MV-4-11 (cell line): ENCODE data around the gene BCL2L13.

Source experiments
- DNase-seq: peaks from one replicate; lab custom pipeline; 2025; lab: John Stamatoyannopoulos, UW

Gene BCL2L13

GRCh38 chr22:17726928-17727897, 88.7 kb downstream of the BCL2L13 start:
- peak; percentile 77 for DNase-seq

DNA sequence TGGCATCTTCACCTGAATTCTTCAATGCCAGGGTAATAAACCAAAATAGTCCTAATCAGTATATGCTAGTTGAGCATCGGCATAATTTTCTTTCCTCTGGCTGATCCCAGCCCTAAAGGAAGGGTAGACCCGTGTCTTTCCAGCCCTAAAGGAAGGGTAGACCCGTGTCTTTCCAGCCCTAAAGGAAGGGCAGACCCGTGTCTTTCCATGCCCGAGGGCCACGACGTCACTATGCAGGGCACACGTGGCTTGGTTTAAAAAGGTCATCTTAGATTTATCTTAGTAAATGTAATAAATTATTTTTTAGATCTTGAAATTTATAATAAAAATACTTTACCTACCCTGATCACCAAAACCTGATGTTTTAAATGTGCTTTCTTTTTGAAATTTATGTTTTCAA, 90.2 kb downstream of the BCL2L13 start:
- no peak for DNase-seq

DNA sequence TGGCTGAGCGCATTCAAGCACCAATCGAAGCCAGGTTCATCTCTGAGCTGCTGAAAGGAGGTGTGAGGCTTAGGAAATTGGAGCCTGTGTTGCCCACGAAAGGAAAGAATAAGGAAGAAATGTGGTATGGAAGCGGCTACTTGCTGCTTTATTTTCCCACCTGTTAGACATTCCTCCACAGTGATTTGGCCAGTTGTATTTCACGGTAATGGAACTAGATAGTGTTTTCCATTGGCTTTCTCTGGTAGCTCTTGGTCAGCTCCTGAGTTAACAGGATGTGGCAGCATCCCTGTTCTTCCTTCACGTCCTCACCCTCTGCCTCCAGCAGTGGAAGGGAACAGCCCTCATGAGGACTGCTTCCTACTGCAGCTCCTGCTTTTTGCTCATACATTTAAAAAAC, 91.0 kb downstream of the BCL2L13 start:
- no peak for DNase-seq

DNA sequence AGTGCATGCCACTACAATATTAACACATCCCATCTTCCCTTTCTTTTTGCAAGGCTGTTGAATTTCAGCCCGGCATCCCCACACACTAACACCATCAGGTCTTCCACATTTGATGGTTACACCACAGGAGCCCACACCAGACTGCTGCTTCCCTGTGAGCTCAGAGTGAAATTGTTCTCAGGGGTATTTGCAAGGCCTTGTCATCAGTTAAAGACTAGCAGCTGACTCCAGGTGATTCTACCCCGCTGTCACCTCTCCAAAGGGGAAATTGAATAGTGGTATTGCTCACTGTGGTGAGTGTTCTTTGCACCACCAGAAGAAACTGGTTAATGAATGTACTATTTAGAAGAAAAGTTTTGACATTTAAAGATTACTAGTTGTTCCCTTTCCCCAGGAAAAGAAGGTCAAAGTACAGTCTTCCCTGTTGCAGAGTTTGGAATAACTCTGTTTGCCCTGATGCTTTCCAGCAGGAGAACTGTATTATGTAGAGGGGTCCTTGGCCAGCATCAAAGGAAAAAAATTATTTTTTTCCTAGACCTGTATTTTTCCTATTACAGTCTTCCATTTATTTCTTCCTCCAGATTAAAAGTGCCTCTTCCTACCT, 93.8 kb downstream of the BCL2L13 start:
- no peak for DNase-seq

DNA sequence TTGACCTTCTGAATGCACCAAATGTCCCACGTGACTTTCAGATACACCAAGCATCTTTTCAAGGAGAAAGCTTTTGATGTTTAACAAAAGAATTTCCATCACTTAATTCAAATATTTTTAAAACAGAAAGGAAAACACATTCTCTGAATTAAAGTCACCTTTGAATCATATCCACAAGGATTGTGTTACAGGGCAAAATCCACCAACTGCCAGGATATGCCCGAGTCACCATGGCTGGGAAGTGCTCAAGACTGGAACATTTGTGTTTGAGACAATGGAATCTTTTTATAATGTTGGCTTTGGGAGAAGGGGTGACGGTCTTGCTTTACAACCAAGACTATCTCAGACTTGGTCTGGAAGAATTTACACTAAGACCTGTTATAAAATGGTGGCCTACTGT, 94.9 kb downstream of the BCL2L13 start:
- no peak for DNase-seq

DNA sequence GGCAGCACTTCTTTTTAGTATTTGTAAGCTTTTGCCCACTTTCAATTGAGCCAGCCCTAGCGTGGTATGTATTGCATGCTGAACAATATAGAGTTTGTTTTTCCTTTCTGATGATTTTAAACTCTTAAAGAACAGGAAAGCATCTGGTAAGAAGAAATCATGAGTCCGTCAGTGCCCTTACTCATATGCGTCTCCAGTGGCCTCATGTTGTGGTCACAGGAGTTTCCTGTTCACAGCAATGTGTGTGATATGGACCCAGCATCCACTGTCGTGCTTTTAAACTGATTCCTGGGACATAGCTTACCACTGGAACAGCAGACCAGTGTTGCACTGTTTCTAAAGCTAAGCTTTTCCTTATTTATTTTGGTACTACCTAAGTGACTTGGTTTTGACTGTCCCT, 95.6 kb downstream of the BCL2L13 start:
- peak; percentile 47 for DNase-seq

- no peak for DNase-seq
These were observed 100.0 kb downstream of the BCL2L13 start for GRCh38 chr22:17738386-17739128.

- no peak for DNase-seq
These were observed 100.8 kb downstream of the BCL2L13 start for GRCh38 chr22:17739196-17739975.

DNA sequence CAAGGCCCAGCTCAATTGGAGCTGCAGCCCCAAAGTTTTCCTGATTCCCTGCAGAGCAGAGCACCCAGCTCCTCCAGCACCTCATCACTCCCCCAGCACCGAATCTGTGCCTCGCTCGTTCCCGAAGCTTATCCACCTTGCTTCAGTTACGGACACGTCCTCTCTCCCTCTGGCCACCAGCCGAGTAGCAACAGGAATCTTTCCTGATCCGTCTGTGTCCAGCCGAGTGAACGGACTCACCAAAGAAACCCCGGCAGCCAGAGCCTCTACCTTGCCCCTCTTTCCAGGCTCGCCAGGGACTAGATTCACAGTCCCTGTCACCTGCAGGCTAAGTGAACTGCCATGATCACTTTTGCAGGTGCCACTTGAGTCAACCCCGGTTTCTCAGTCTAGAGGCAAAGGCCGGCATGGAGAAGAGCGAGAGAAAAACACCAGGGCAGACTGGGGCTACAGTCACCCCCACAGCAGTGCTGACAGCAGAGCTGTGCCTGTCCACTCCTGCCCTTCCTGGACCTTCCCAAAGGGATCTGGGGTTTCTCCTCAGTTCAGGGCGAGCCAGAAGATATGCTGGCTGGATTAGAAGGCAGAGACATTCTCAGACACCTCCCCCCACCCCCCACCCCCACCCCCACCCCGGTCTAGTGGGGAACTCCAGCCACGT, 103.4 kb downstream of the BCL2L13 start:
- no peak for DNase-seq

GRCh38 chr22:17742527-17742902, 104.0 kb downstream of the BCL2L13 start:
- DNase-seq = no peak

- no peak for DNase-seq
These were observed 105.3 kb downstream of the BCL2L13 start for GRCh38 chr22:17743661-17744411.

DNA sequence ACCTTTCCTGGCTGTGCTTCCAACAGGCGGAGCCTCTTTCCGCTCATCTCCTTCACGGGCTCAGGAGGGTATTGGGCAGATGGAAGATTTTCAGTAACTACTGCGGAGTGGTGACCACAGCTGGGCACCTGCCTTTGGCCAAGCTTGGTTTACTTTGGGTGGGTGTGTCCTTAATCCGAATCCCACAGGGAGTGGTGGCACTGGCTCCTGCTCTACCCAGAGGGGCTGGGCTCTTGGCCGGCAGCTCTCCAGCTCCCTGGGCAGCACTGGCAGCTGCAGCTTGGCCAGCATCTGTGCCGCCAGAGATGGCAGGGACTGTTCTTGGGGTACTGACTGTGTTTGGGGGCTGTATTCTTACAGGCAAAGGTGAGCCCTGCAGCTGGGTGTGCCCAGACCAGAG, 105.9 kb downstream of the BCL2L13 start:
- DNase-seq = no peak

- DNase-seq = no peak
These were observed 108.4 kb downstream of the BCL2L13 start for GRCh38 chr22:17746916-17747315.

DNA sequence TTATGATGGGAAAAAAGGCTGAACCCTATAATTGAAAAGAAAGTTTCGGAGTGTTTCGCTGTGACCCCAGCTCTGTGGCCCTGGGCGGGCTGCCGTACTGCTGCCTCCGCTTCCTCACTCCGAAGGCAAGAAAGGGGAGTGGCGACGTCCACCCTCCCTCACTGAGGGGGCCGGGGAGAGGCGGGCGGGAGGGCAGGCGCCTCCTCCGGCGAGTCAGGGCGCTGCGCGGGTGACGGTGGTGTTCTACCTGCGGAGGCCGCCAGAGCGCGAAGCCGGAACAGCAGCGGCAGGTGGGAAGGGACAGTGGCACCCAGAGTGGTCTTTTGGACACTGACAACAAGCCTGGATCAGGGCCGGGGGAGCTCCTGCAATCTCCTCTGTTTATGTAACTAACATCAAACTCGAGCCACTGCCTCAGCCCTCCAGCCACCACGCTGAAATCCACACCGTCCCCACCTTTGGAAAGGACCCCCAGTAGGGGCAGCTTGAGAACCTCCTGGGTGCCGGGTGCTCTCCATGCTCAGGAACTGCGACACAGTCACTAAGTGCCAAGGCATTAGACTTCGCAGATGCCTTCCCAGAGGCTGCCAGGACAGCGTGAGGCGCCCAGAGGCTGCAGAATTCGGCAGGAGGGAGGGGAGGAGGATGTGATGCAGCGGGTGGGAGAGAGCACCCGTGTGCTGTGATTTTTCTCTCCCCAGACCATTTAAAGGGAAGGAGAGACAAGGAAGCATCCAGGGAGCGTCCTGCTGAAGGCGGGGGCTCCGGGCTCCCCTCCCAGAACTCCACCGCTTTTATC, 110.2 kb downstream of the BCL2L13 start:
- no peak for DNase-seq

- DNase-seq = no peak
These were observed 111.2 kb downstream of the BCL2L13 start for GRCh38 chr22:17749605-17750395.

GRCh38 chr22:17751596-17751995, 113.0 kb downstream of the BCL2L13 start:
- DNase-seq = no peak

DNA sequence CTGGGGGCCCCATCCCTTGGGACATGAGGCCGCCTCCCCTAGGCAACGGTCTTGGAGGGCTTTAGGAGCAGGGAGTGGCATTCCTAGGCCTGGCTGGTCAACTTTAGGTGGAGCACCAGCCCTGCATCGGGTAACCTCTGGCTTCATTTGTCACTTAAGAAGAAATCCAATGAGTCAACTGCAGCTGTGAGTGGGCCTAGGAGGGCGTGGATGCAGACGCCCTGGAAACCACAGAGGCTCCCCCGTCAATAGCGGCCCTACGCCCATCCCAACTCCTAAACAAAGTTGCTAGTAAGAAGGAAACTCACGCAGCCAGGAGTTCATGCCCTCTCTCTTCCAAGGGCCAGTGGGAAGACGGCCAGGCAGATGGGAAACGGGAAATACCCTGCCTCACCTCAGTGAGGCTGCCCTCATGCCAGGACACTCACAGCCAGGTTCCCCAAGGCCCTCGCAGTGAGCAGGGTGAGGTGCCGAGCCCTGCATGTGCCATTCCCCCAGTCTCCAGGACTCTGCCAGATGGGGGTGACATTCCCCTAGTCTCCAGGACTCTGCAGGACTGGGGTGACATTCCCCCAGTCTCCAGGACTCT, 114.9 kb downstream of the BCL2L13 start:
- DNase-seq = peak; percentile 65

GRCh38 chr22:17754233-17754925, 115.8 kb downstream of the BCL2L13 start:
- DNase-seq = no peak
